ENCODE results near the gene CUX1.
"Not testable (repeated sequence)": the region's sequence is repeated elsewhere in the genome, so short reads cannot be mapped to it uniquely, and the experiment has no call there.

Gene CUX1

GRCh38 chr7:102320601-102321350 is 503.4 kb downstream of the CUX1 start:
- Histone ChIP-seq H3K4me1 (ENCODE audit: control insufficient read depth, insufficient read depth, low read length, poor library complexity, severe bottlenecking) (no peaks in the 10 kb centered on the region), H3K9me3 (ENCODE audit: control insufficient read depth, low read length) (no peaks in the 10 kb centered on the region), H3K4me3 (ENCODE audit: extremely low read depth, insufficient read depth, low read length, poor library complexity, severe bottlenecking) (no peak overlapping the region), H3K36me3 (ENCODE audit: control insufficient read depth, insufficient read depth, low read length) (no peaks in the 10 kb centered on the region), H3K27ac (ENCODE audit: low read depth, low read length, severe bottlenecking) (no peak overlapping the region)
- 78 to 83% methylated on average over 33 to 36 of the region's 37 CpGs for WGBS, 2 experiments (ENCODE audit: insufficient coverage in 2 of 2)

DNA sequence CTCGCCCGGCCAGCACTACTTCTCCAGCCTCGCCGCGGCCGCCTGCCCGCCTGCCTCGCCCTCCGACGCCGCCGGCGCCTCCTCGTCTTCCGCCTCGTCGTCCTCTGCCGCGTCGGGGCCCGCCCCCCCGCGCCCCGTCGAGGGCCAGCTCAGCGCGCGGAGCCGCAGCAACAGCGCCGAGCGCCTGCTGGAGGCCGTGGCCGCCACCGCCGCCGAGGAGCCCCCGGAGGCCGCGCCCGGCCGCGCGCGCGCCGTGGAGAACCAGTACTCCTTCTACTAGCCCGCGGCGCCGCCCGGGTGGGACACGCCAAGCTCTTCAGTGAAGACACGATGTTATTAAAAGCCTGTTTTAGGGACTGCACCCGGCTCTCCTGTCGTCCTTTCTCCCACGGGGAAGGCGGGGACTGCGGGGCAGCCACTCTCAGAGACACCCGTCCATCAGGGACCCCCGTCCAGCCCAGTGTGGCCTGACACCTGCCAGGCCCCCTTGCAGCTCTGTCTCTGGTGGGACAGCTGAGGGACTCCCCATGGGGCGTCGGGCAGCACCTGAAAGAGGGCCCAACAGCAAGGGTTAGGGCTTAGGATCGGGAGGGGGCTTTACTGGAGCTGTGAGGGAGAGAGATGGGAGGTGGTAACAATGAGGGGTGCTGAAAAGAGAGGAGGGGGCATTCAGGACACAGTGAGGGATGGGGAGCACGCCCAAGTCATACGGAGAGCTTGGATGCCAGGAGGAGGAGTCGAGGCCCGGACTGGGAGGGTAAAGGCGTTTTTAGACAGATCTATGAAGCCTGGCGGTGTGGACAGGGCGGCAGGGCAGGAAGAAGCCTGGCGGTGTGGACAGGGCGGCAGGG is 504.1 kb downstream of the CUX1 start:
- 43 to 46% methylated on average over 60 to 71 of the region's 73 CpGs for WGBS, 2 experiments (ENCODE audit: insufficient coverage in 2 of 2)
- no peak overlapping the region for H3K27ac ChIP-seq (ENCODE audit: low read depth, low read length, severe bottlenecking)
- no peaks in the 10 kb centered on the region for H3K36me3 ChIP-seq (ENCODE audit: control insufficient read depth, insufficient read depth, low read length)
- no peaks in the 10 kb centered on the region for H3K4me1 ChIP-seq (ENCODE audit: control insufficient read depth, insufficient read depth, low read length, poor library complexity, severe bottlenecking)
- no peaks in the 10 kb centered on the region for H3K9me3 ChIP-seq (ENCODE audit: control insufficient read depth, low read length)
- H3K4me3 ChIP-seq (ENCODE audit: extremely low read depth, insufficient read depth, low read length, poor library complexity, severe bottlenecking), result no peak overlapping the region

GRCh38 chr7:102322202-102322715 is 504.8 kb downstream of the CUX1 start:
- WGBS, 2 experiments (ENCODE audit: insufficient coverage in 2 of 2), result 79% methylated on average over 4 of the region's 8 CpGs; no CpG with 5 or more reads in 1 of the 2 experiments
- Histone ChIP-seq H3K4me3 (ENCODE audit: extremely low read depth, insufficient read depth, low read length, poor library complexity, severe bottlenecking) (no peak overlapping the region), H3K4me1 (ENCODE audit: control insufficient read depth, insufficient read depth, low read length, poor library complexity, severe bottlenecking) (no peaks in the 10 kb centered on the region), H3K27ac (ENCODE audit: low read depth, low read length, severe bottlenecking) (no peak overlapping the region), H3K9me3 (ENCODE audit: control insufficient read depth, low read length) (no peaks in the 10 kb centered on the region), H3K36me3 (ENCODE audit: control insufficient read depth, insufficient read depth, low read length) (no peaks in the 10 kb centered on the region)

DNA sequence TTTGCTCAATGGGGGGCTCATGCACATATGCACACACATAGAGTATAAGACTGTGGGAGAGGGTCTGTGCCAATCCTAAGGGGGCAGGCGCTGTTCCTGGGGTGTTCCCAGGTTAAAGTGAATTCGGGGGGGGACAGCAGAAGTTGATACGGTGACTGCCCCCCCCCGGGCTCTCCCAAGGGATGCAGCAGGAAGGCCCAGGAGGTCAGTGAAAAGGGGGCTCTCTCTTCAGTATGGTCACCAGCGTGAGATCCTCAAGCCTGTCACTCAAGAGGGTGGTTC is 506.4 kb downstream of the CUX1 start:
- Histone ChIP-seq H3K4me1 (ENCODE audit: control insufficient read depth, insufficient read depth, low read length, poor library complexity, severe bottlenecking) (no peaks in the 10 kb centered on the region), H3K36me3 (ENCODE audit: control insufficient read depth, insufficient read depth, low read length) (no peaks in the 10 kb centered on the region), H3K4me3 (ENCODE audit: extremely low read depth, insufficient read depth, low read length, poor library complexity, severe bottlenecking) (no peak overlapping the region), H3K27ac (ENCODE audit: low read depth, low read length, severe bottlenecking) (no peak overlapping the region), H3K9me3 (ENCODE audit: control insufficient read depth, low read length) (no peaks in the 10 kb centered on the region)
- 77 to 94% methylated on average over 4 to 5 of the region's 5 CpGs for WGBS, 2 experiments (ENCODE audit: insufficient coverage in 2 of 2)

DNA sequence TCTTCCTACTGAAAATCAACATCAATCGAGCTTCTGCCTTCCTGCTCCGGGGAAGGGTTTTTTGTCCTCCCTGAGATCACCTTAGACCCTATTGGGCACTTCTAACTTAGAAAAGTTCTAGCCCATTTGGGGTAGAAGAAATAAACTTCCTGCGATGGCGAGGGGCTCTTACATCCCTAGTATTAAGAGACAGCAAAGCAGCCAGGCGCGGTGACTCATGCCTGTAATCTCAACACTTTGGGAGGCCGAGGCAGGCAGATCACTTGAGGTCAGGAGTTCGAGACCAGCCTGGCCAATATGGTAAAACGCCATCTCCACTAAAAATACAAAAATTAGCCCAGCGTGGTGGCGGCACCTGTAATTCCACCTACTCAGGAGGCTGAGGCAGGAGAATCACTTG is 507.7 kb downstream of the CUX1 start:
- H3K4me3 ChIP-seq (ENCODE audit: extremely low read depth, insufficient read depth, low read length, poor library complexity, severe bottlenecking); H3K27ac ChIP-seq (ENCODE audit: low read depth, low read length, severe bottlenecking); H3K4me1 ChIP-seq (ENCODE audit: control insufficient read depth, insufficient read depth, low read length, poor library complexity, severe bottlenecking); H3K9me3 ChIP-seq (ENCODE audit: control insufficient read depth, low read length); H3K36me3 ChIP-seq (ENCODE audit: control insufficient read depth, insufficient read depth, low read length): not testable (repeated sequence)
- WGBS, 2 experiments (ENCODE audit: insufficient coverage in 2 of 2), result 89 to 98% methylated on average over 6 to 7 of the region's 11 CpGs

- 87 to 98% methylated on average over 6 to 7 of the region's 11 CpGs for WGBS, 2 experiments (ENCODE audit: insufficient coverage in 2 of 2)
- no peaks in the 10 kb centered on the region for H3K4me1 ChIP-seq (ENCODE audit: control insufficient read depth, insufficient read depth, low read length, poor library complexity, severe bottlenecking)
- no peaks in the 10 kb centered on the region for H3K9me3 ChIP-seq (ENCODE audit: control insufficient read depth, low read length)
- no peak overlapping the region for H3K4me3 ChIP-seq (ENCODE audit: extremely low read depth, insufficient read depth, low read length, poor library complexity, severe bottlenecking)
- no peaks in the 10 kb centered on the region for H3K36me3 ChIP-seq (ENCODE audit: control insufficient read depth, insufficient read depth, low read length)
- no peak overlapping the region for H3K27ac ChIP-seq (ENCODE audit: low read depth, low read length, severe bottlenecking)
Measured at GRCh38 chr7:102326157-102326889, 508.9 kb downstream of the CUX1 start.

GRCh38 chr7:102327183-102327582 is 509.8 kb downstream of the CUX1 start:
- not testable (repeated sequence) for H3K4me3 ChIP-seq (ENCODE audit: extremely low read depth, insufficient read depth, low read length, poor library complexity, severe bottlenecking); H3K36me3 ChIP-seq (ENCODE audit: control insufficient read depth, insufficient read depth, low read length); H3K9me3 ChIP-seq (ENCODE audit: control insufficient read depth, low read length); H3K4me1 ChIP-seq (ENCODE audit: control insufficient read depth, insufficient read depth, low read length, poor library complexity, severe bottlenecking); H3K27ac ChIP-seq (ENCODE audit: low read depth, low read length, severe bottlenecking)
- WGBS, 2 experiments (ENCODE audit: insufficient coverage in 2 of 2), result 88 to 95% methylated on average over 2 to 4 of the region's 6 CpGs

DNA sequence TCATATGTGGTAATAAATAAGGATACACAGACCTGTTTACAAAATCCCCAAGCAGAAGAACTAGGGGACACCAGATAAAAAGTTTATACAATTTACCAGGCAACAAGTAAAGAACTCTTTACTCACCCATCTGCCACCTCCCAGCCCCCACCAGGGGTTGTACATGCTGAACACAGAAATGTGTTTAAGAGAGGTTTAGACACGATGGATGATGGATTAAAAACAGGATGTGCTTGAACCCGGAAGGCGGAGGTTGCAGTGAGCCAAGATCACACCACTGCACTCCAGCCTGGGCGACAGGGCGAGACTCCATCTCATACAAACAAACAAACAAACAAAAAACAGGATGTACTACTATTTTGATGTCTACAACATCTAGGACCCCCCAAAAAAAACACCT is 511.4 kb downstream of the CUX1 start:
- no CpG with 5 or more reads among the region's 5 CpGs for WGBS, 2 experiments (ENCODE audit: insufficient coverage in 2 of 2)
- not testable (repeated sequence) for H3K9me3 ChIP-seq (ENCODE audit: control insufficient read depth, low read length); H3K4me1 ChIP-seq (ENCODE audit: control insufficient read depth, insufficient read depth, low read length, poor library complexity, severe bottlenecking); H3K4me3 ChIP-seq (ENCODE audit: extremely low read depth, insufficient read depth, low read length, poor library complexity, severe bottlenecking); H3K27ac ChIP-seq (ENCODE audit: low read depth, low read length, severe bottlenecking); H3K36me3 ChIP-seq (ENCODE audit: control insufficient read depth, insufficient read depth, low read length)

DNA sequence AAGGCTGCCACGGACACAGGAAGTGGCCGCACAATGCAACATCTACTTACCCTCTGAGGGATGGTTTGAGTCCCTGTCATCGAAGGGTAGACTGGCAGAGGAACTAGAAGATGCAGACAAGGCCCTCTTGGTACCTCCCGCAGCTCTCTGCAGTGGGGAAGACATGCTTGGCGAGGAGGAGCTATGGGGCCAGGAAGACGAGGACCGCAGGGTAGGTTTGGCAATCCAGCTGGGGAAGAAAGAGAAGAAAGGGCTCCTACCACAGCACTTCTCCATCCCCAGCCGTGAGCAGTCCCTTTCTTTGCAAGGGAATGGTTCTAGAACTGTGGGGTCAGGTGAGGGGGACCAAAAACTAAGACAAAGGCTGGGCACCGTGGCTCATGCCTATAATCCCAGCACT is 511.9 kb downstream of the CUX1 start:
- 56 to 57% methylated on average over 2 of the region's 9 CpGs for WGBS, 2 experiments (ENCODE audit: insufficient coverage in 2 of 2)

DNA sequence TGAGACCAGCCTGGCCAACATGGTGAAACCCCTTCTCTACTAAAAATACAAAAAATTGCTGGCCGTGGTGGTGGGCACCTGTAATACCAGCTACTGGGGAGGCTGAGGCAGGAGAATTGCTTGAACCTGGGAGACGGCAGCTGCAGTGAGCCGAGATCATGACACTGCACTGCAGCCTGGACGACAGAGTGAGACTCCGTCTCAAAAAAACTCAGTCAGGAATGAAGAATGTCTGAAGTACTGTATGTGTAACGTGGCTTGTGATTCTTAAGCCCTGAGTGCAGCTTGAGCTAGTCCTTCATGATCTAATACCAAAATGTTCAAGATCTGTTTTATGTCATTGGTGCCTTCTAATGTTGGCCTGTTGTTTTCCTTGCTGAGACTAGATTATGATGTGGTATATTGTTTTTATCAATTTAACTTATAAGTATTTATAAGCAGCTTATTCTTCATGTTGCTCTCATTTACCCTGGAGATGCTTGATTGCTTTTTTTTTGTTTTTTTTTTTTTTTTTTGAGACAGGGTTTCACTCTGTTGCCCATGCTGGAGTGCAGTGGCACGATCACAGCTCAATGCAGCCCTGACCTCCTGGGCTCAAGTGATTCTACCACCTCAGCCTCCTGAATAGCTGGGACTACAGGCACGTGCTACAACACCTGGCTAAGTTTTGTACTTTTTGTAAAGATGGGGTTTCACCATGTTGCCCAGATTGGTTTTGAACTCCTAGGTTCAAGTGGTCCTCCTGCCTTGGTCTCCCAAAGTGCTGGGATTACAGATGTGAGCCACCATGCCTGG is 513.4 kb downstream of the CUX1 start:
- not testable (repeated sequence) for H3K27ac ChIP-seq (ENCODE audit: low read depth, low read length, severe bottlenecking); H3K4me3 ChIP-seq (ENCODE audit: extremely low read depth, insufficient read depth, low read length, poor library complexity, severe bottlenecking); H3K36me3 ChIP-seq (ENCODE audit: control insufficient read depth, insufficient read depth, low read length); H3K4me1 ChIP-seq (ENCODE audit: control insufficient read depth, insufficient read depth, low read length, poor library complexity, severe bottlenecking); H3K9me3 ChIP-seq (ENCODE audit: control insufficient read depth, low read length)
- 76 to 94% methylated on average over 6 to 7 of the region's 8 CpGs for WGBS, 2 experiments (ENCODE audit: insufficient coverage in 2 of 2)

More for the DNA sequence above, 511.9 kb downstream of the CUX1 start:
- H3K36me3 ChIP-seq (ENCODE audit: control insufficient read depth, insufficient read depth, low read length); H3K4me1 ChIP-seq (ENCODE audit: control insufficient read depth, insufficient read depth, low read length, poor library complexity, severe bottlenecking); H3K4me3 ChIP-seq (ENCODE audit: extremely low read depth, insufficient read depth, low read length, poor library complexity, severe bottlenecking); H3K27ac ChIP-seq (ENCODE audit: low read depth, low read length, severe bottlenecking); H3K9me3 ChIP-seq (ENCODE audit: control insufficient read depth, low read length): not testable (repeated sequence)

Measured in mesodermal cell (in vitro differentiated cells).